Panc1 (cell line): ENCODE measurements around the gene EXOC5.

ENCODE experiments used
- CTCF ChIP-seq: fragments of 450-650 bp; IDR thresholded peaks from 2 replicates; pipeline ENCODE4 v1.5.1; 2017; ENCODE audit warnings: mild to moderate bottlenecking
- POLR2AphosphoS5 ChIP-seq: IDR thresholded peaks from 2 replicates; pipeline ENCODE4 v1.6.1; 2012; ENCODE audit warnings: mild to moderate bottlenecking, low read depth, low read length, moderate library complexity
- REST ChIP-seq, 2 experiments: IDR thresholded peaks; 2 replicates each; pipeline ENCODE4 v1.6.1; 2011 to 2012; ENCODE audit warnings: low read depth in 2 of 2, control low read depth in 1 of 2, low read length in 1 of 2, mild to moderate bottlenecking in 1 of 2, moderate library complexity in 1 of 2; ENCODE audit not compliant: insufficient read depth in 1 of 2
- TCF7L2 ChIP-seq: IDR thresholded peaks from 2 replicates; pipeline ENCODE4 v1.6.1; 2011; ENCODE audit warnings: mild to moderate bottlenecking, low read depth, low read length, inconsistent platforms

- no peak for TF ChIP-seq CTCF
- no peak for TF ChIP-seq POLR2AphosphoS5
- no peak for TF ChIP-seq TCF7L2
- TF ChIP-seq REST (IDR thresholded peaks at IDR 0.05; ENCODE audit: insufficient read depth in 1 of 2, low read depth in 2 of 2, low read length in 1 of 2) = no peak
These were observed 19.0 kb upstream of the EXOC5 start for GRCh38 chr14:57287745-57288144.
